Trophoblast cell (in vitro differentiated cells and primary cell): ENCODE measurements around the gene CLEC2L.

Experiments
- DNase-seq, 2 donors: peaks; one replicate each; pipeline ENCODE4 v3.0.0-alpha.2; 2016
- H2AFZ ChIP-seq: 2 replicates; pipeline ENCODE4 v1.6.1; 2013; ENCODE audit warnings: low read length, moderate library complexity, mild to moderate bottlenecking; ENCODE audit not compliant: insufficient read depth, poor library complexity
- H2AK5ac ChIP-seq: 2 replicates; pipeline ENCODE4 v1.6.1; 2013; ENCODE audit warnings: mild to moderate bottlenecking, low read length
- H2BK120ac ChIP-seq: 2 replicates; pipeline ENCODE4 v1.6.1; 2013; ENCODE audit warnings: low read length, mild to moderate bottlenecking, moderate library complexity; ENCODE audit not compliant: insufficient read depth, poor library complexity
- H2BK12ac ChIP-seq: 2 replicates; pipeline ENCODE4 v1.6.1; 2013; ENCODE audit warnings: mild to moderate bottlenecking, low read length, moderate library complexity
- H2BK5ac ChIP-seq: 2 replicates; pipeline ENCODE4 v1.6.1; 2013; ENCODE audit warnings: low read length, low read depth, moderate library complexity, mild to moderate bottlenecking; ENCODE audit not compliant: poor library complexity
- H3K14ac ChIP-seq: 2 replicates; pipeline ENCODE4 v1.6.1; 2013; ENCODE audit warnings: mild to moderate bottlenecking, low read length
- H3K18ac ChIP-seq: 2 replicates; pipeline ENCODE4 v1.6.1; 2013; ENCODE audit warnings: mild to moderate bottlenecking, low read length
- H3K23ac ChIP-seq: 2 replicates; pipeline ENCODE4 v1.6.1; 2013; ENCODE audit warnings: low read length
- H3K27ac ChIP-seq: 2 replicates; pipeline ENCODE4 v1.5.1; 2013; ENCODE audit warnings: low read depth, mild to moderate bottlenecking, inconsistent platforms, low read length, moderate library complexity
- H3K27me3 ChIP-seq: 2 replicates; pipeline ENCODE4 v1.6.1; 2013; ENCODE audit warnings: inconsistent platforms, mild to moderate bottlenecking, low read length, moderate library complexity; ENCODE audit not compliant: insufficient read depth
- H3K36me3 ChIP-seq, 2 experiments: 1 replicate in 1 of 2; 2 replicates in 1 of 2; pipeline ENCODE4 v1.6.1; 2013; ENCODE audit warnings: low read length in 2 of 2, mild to moderate bottlenecking in 2 of 2, moderate library complexity in 1 of 2; ENCODE audit not compliant: insufficient read depth in 2 of 2, control insufficient read depth in 1 of 2
- H3K4ac ChIP-seq: 2 replicates; pipeline ENCODE4 v1.6.1; 2013; ENCODE audit warnings: low read depth, mild to moderate bottlenecking, low read length, moderate library complexity
- H3K4me1 ChIP-seq, 2 experiments: 1 replicate in 1 of 2; 2 replicates in 1 of 2; pipeline ENCODE4 v1.6.1; 2013; ENCODE audit warnings: low read length in 2 of 2, mild to moderate bottlenecking in 2 of 2, moderate library complexity in 1 of 2; ENCODE audit not compliant: insufficient read depth in 2 of 2, control insufficient read depth in 1 of 2
- H3K4me2 ChIP-seq: 2 replicates; pipeline ENCODE4 v1.6.1; 2013; ENCODE audit warnings: inconsistent platforms, mild to moderate bottlenecking, low read length, moderate library complexity
- H3K4me3 ChIP-seq: 2 replicates; pipeline ENCODE4 v1.5.1; 2013; ENCODE audit warnings: mild to moderate bottlenecking, low read depth, low read length, inconsistent platforms
- H3K79me1 ChIP-seq: one replicate; pipeline ENCODE4 v1.6.1; 2013; ENCODE audit warnings: low read length
- H3K79me2 ChIP-seq: 2 replicates; pipeline ENCODE4 v1.6.1; 2013; ENCODE audit warnings: low read length, mild to moderate bottlenecking; ENCODE audit not compliant: control insufficient read depth, insufficient read depth, poor library complexity
- H3K9ac ChIP-seq: 2 replicates; pipeline ENCODE4 v1.6.1; 2013; ENCODE audit warnings: mild to moderate bottlenecking, low read length
- H3K9me3 ChIP-seq: 2 replicates; pipeline ENCODE4 v1.6.1; 2013; ENCODE audit warnings: low read depth, mild to moderate bottlenecking, control low read depth, inconsistent platforms, low read length; ENCODE audit not compliant: insufficient read depth
- H4K12ac ChIP-seq: 2 replicates; pipeline ENCODE4 v1.6.1; 2013; ENCODE audit warnings: low read depth, mild to moderate bottlenecking, low read length, moderate library complexity
- H4K8ac ChIP-seq: 2 replicates; pipeline ENCODE4 v1.6.1; 2013; ENCODE audit warnings: low read depth, mild to moderate bottlenecking, low read length, moderate library complexity
- H4K91ac ChIP-seq: one replicate; pipeline ENCODE4 v1.6.1; 2013; ENCODE audit warnings: low read depth, mild to moderate bottlenecking, low read length, moderate library complexity
- WGBS: extraction: QIAGEN DNeasy Blood & Tissue Kit; methylation state at CpG from one replicate; pipeline ENCODE4 v1.1.7; 2013; ENCODE audit warnings: missing lambda C conversion rate; ENCODE audit not compliant: insufficient read length, insufficient coverage; ENCODE audit errors: extremely low coverage; 5-methylcytosine and 5-hydroxymethylcytosine counted together

Gene CLEC2L

GRCh38 chr7:139488810-139489209 is 34.7 kb upstream of the CLEC2L start:
- Histone ChIP-seq H2AK5ac (no peak overlapping the region), H3K4me1 (peaks cover 1 to 2% of the 10 kb centered on the region in 2 experiments), H3K14ac (no peak overlapping the region), H3K9me3 (peaks cover 1% of the 10 kb centered on the region), H3K27me3 (no peaks in the 10 kb centered on the region), H4K8ac (no peak overlapping the region), H3K18ac (no peak overlapping the region), H4K12ac (no peak overlapping the region), H3K4ac (no peak overlapping the region), H3K4me3 (peak overlapping the region; percentile 42), H3K36me3 (no peaks in the 10 kb centered on the region), H2BK12ac (no peak overlapping the region), H3K23ac (no peak overlapping the region), H3K27ac (no peak overlapping the region), H3K4me2 (no peak overlapping the region), H4K91ac (no peak overlapping the region), H2BK5ac (no peak overlapping the region), H2BK120ac (no peak overlapping the region), H2AFZ (no peak overlapping the region), H3K9ac (no peak overlapping the region), H3K79me2 (no peaks in the 10 kb centered on the region), H3K79me1 (no peaks in the 10 kb centered on the region)
- no peak for DNase-seq
- WGBS: no CpG with 5 or more reads among the region's 4 CpGs

GRCh38 chr7:139490130-139490529 is 33.4 kb upstream of the CLEC2L start:
- no peak for DNase-seq
- no peak overlapping the region for H3K4me2 ChIP-seq
- no peak overlapping the region for H2AK5ac ChIP-seq
- H3K14ac ChIP-seq: no peak overlapping the region
- no peaks in the 10 kb centered on the region for H3K36me3 ChIP-seq
- no peak overlapping the region for H3K4ac ChIP-seq
- H3K9me3 ChIP-seq: peaks cover 1% of the 10 kb centered on the region
- no peak overlapping the region for H4K91ac ChIP-seq
- no peak overlapping the region for H3K23ac ChIP-seq
- H3K18ac ChIP-seq: no peak overlapping the region
- no peak overlapping the region for H2BK120ac ChIP-seq
- no peak overlapping the region for H3K4me3 ChIP-seq
- H2AFZ ChIP-seq: no peak overlapping the region
- H2BK5ac ChIP-seq: no peak overlapping the region
- WGBS: no CpG with 5 or more reads among the region's 5 CpGs
- H3K79me1 ChIP-seq: no peaks in the 10 kb centered on the region
- H3K9ac ChIP-seq: no peak overlapping the region
- no peaks in the 10 kb centered on the region for H3K4me1 ChIP-seq
- H4K12ac ChIP-seq: no peak overlapping the region
- H3K27me3 ChIP-seq: no peaks in the 10 kb centered on the region
- H4K8ac ChIP-seq: no peak overlapping the region
- H3K79me2 ChIP-seq: no peaks in the 10 kb centered on the region
- H3K27ac ChIP-seq: no peak overlapping the region
- no peak overlapping the region for H2BK12ac ChIP-seq

GRCh38 chr7:139492293-139492692 is 31.2 kb upstream of the CLEC2L start:
- Histone ChIP-seq H3K27ac (no peak overlapping the region), H3K23ac (no peak overlapping the region), H2BK120ac (no peak overlapping the region), H3K79me1 (no peaks in the 10 kb centered on the region), H3K14ac (no peak overlapping the region), H3K79me2 (no peaks in the 10 kb centered on the region), H3K4me2 (no peak overlapping the region), H2BK5ac (no peak overlapping the region), H3K36me3 (no peaks in the 10 kb centered on the region), H2AFZ (no peak overlapping the region), H3K18ac (no peak overlapping the region), H4K12ac (no peak overlapping the region), H3K4me3 (no peak overlapping the region), H3K9ac (no peak overlapping the region), H4K8ac (no peak overlapping the region), H2AK5ac (no peak overlapping the region), H3K4me1 (no peaks in the 10 kb centered on the region), H2BK12ac (no peak overlapping the region), H4K91ac (no peak overlapping the region), H3K27me3 (no peaks in the 10 kb centered on the region), H3K9me3 (peaks cover 1% of the 10 kb centered on the region), H3K4ac (no peak overlapping the region)
- no CpG with 5 or more reads among the region's 1 CpG for WGBS
- no peak for DNase-seq

GRCh38 chr7:139494835-139495579 is 28.5 kb upstream of the CLEC2L start:
- Histone ChIP-seq H3K9ac (no peak overlapping the region), H3K9me3 (no peaks in the 10 kb centered on the region), H4K8ac (no peak overlapping the region), H3K23ac (no peak overlapping the region), H3K4me3 (no peak overlapping the region), H3K4me2 (no peak overlapping the region), H3K27ac (no peak overlapping the region), H3K4me1 (no peaks in the 10 kb centered on the region), H3K79me2 (no peaks in the 10 kb centered on the region), H2AK5ac (no peak overlapping the region), H3K27me3 (no peaks in the 10 kb centered on the region), H3K18ac (no peak overlapping the region), H3K14ac (no peak overlapping the region), H4K12ac (no peak overlapping the region), H4K91ac (no peak overlapping the region), H3K36me3 (no peaks in the 10 kb centered on the region), H3K79me1 (no peaks in the 10 kb centered on the region), H2BK12ac (no peak overlapping the region), H2BK5ac (no peak overlapping the region), H3K4ac (no peak overlapping the region), H2BK120ac (no peak overlapping the region), H2AFZ (no peak overlapping the region)
- WGBS: no CpG with 5 or more reads among the region's 5 CpGs
- DNase-seq: no peak
